Panc1 (cell line): Measurements from ENCODE around the gene GRIA4.

Source experiments
- CTCF ChIP-seq: fragments of 450-650 bp; IDR thresholded peaks from 2 replicates; pipeline ENCODE4 v1.5.1; 2017; ENCODE audit warnings: mild to moderate bottlenecking
- TCF7L2 ChIP-seq: IDR thresholded peaks from 2 replicates; pipeline ENCODE4 v1.6.1; 2011; ENCODE audit warnings: mild to moderate bottlenecking, low read depth, low read length, inconsistent platforms

GRCh38 chr11:106014035-106014434 is 404.2 kb downstream of the GRIA4 start:
- no peak for TF ChIP-seq CTCF
- no peak for TF ChIP-seq TCF7L2
